WTC11 (cell line): ENCODE data around the gene GPAT3. TPM values are rescaled to one million over a fixed set of nuclear protein-coding genes. Genes with fewer than 3 reads are reported as not detected.

ENCODE experiments used
- ATAC-seq: fragments of 200-7000 bp; cut with Tn5 transposase; 2 replicates; pipeline ENCODE4 v1.10.0; 2021; ENCODE audit warnings: mild to moderate bottlenecking, moderate library complexity
- CTCF ChIA-PET: fragments of 300-600 bp; sonication (Branson Sonifier 250); formaldehyde crosslinking; loops from one replicate; lab custom pipeline; 2021; ENCODE audit warnings: antibody characterized with exemption; lab: Charles Lee
- POLR2A ChIA-PET: fragments of 350-600 bp; sonication (Branson Sonifier 250); formaldehyde crosslinking; loops from one replicate; lab custom pipeline; 2021; ENCODE audit warnings: antibody characterized with exemption; lab: Charles Lee
- DNase-seq: peaks from one replicate; pipeline ENCODE4 v3.0.0; 2021; ENCODE audit warnings: low spot score
- H3K27ac Mint-ChIP-seq: 2 replicates; pipeline ENCODE4 v1.8.0; 2021; ENCODE audit warnings: mixed read lengths
- H3K27me3 Mint-ChIP-seq: 2 replicates; pipeline ENCODE4 v1.8.0; 2021; ENCODE audit warnings: low read depth, mild to moderate bottlenecking, moderate library complexity, mixed read lengths
- H3K36me3 Mint-ChIP-seq: 2 replicates; pipeline ENCODE4 v1.8.0; 2021; ENCODE audit warnings: mixed read lengths
- H3K4me1 Mint-ChIP-seq: 2 replicates; pipeline ENCODE4 v1.8.0; 2022; ENCODE audit warnings: mixed read lengths
- H3K4me3 Mint-ChIP-seq: 2 replicates; pipeline ENCODE4 v1.8.0; 2021; ENCODE audit warnings: mild to moderate bottlenecking, moderate library complexity, mixed read lengths
- H3K9me3 Mint-ChIP-seq: 2 replicates; pipeline ENCODE4 v1.8.0; 2021; ENCODE audit warnings: mixed read lengths
- FOXP1 ChIP-seq: sonication (generic); formaldehyde crosslinking; IDR thresholded peaks from 2 replicates; pipeline ENCODE4 v1.8.0; 2022; ENCODE audit warnings: missing genetic modification reagents, mild to moderate bottlenecking, moderate library complexity, borderline replicate concordance
- MXD4 ChIP-seq: fragments of 250-450 bp; sonication (Bioruptor Pico); IDR thresholded peaks from 2 replicates; pipeline ENCODE4 v1.8.0; 2021; ENCODE audit warnings: mild to moderate bottlenecking, moderate library complexity, borderline replicate concordance
- NFYB ChIP-seq: sonication (generic); formaldehyde crosslinking; conservative IDR thresholded peaks from 2 replicates; pipeline ENCODE4 v1.8.0; 2022; ENCODE audit warnings: low read depth, missing genetic modification reagents
- ZNF138 ChIP-seq: sonication (generic); formaldehyde crosslinking; conservative IDR thresholded peaks from 2 replicates; pipeline ENCODE4 v1.8.1; 2022; ENCODE audit warnings: mild to moderate bottlenecking, moderate library complexity, missing genetic modification reagents
- ZNF219 ChIP-seq: sonication (generic); formaldehyde crosslinking; IDR thresholded peaks from 2 replicates; pipeline ENCODE4 v1.8.0; 2023; ENCODE audit warnings: missing genetic modification reagents, mild to moderate bottlenecking, borderline replicate concordance
- ZNF416 ChIP-seq: fragments of 250-450 bp; sonication (Bioruptor Pico); IDR thresholded peaks from 2 replicates; pipeline ENCODE4 v1.9.0; 2021; ENCODE audit warnings: mild to moderate bottlenecking, inconsistent platforms
- ZNF423 ChIP-seq: fragments of 250-450 bp; sonication (Bioruptor Pico); IDR thresholded peaks from 2 replicates; pipeline ENCODE4 v2.1.2; 2022; ENCODE audit warnings: mild to moderate bottlenecking, moderate library complexity
- total RNA-seq: library from RNA; stranded (reverse); gene quantifications from 3 replicates; pipeline ENCODE4 v1.2.3, GENCODE V29; 2021
- TF ChIP-seq, protein P1 (sequence below): sonication (generic); formaldehyde crosslinking; IDR thresholded peaks from 2 replicates; pipeline ENCODE4 v1.8.1; 2023; ENCODE audit warnings: mild to moderate bottlenecking, missing genetic modification reagents, borderline replicate concordance
- TF ChIP-seq, protein P2 (sequence below): fragments of 200-600 bp; IDR thresholded peaks from 2 replicates; pipeline ENCODE4 v1.8.0; 2022; ENCODE audit warnings: antibody characterized with exemption
- TF ChIP-seq, protein P3 (sequence below): sonication (generic); formaldehyde crosslinking; IDR thresholded peaks from 2 replicates; pipeline ENCODE4 v1.8.1; 2023; ENCODE audit warnings: mild to moderate bottlenecking, missing genetic modification reagents, moderate library complexity
- TF ChIP-seq, protein P4 (sequence below): fragments of 250-450 bp; sonication (Bioruptor Pico); IDR thresholded peaks from 2 replicates; pipeline ENCODE4 v1.9.0; 2021; ENCODE audit warnings: mild to moderate bottlenecking
- TF ChIP-seq, protein P5 (sequence below): sonication (generic); formaldehyde crosslinking; IDR thresholded peaks from 2 replicates; pipeline ENCODE4 v1.8.1; 2023; ENCODE audit warnings: mild to moderate bottlenecking, missing genetic modification reagents
- TF ChIP-seq, protein P6 (sequence below): sonication (generic); formaldehyde crosslinking; IDR thresholded peaks from 2 replicates; pipeline ENCODE4 v1.8.1; 2022; ENCODE audit warnings: mild to moderate bottlenecking, moderate library complexity, missing genetic modification reagents

Gene GPAT3
- total RNA-seq, 1 experiment from 2014 or later = 1.3 TPM

DNA sequence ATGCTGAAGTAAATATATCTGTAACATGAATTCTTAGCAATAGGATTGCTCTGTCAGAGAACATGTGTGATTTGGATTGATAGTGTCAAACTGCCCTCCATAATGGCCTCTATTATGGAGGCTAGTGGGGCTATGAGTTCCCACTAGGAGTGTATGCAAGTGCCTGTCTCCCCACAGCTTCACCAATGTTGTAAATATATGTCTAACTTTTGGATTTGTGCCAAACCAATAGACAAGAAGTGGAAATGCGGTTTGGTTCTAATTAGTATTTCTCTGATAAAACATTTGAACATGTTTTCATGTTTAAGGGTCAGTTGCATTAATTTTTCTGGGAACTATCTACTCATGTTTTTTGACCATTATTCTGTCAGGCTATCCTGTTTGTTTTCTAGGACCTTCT lies 28.1 kb downstream of the GPAT3 start (continued):
- TF ChIP-seq, protein P1, sequence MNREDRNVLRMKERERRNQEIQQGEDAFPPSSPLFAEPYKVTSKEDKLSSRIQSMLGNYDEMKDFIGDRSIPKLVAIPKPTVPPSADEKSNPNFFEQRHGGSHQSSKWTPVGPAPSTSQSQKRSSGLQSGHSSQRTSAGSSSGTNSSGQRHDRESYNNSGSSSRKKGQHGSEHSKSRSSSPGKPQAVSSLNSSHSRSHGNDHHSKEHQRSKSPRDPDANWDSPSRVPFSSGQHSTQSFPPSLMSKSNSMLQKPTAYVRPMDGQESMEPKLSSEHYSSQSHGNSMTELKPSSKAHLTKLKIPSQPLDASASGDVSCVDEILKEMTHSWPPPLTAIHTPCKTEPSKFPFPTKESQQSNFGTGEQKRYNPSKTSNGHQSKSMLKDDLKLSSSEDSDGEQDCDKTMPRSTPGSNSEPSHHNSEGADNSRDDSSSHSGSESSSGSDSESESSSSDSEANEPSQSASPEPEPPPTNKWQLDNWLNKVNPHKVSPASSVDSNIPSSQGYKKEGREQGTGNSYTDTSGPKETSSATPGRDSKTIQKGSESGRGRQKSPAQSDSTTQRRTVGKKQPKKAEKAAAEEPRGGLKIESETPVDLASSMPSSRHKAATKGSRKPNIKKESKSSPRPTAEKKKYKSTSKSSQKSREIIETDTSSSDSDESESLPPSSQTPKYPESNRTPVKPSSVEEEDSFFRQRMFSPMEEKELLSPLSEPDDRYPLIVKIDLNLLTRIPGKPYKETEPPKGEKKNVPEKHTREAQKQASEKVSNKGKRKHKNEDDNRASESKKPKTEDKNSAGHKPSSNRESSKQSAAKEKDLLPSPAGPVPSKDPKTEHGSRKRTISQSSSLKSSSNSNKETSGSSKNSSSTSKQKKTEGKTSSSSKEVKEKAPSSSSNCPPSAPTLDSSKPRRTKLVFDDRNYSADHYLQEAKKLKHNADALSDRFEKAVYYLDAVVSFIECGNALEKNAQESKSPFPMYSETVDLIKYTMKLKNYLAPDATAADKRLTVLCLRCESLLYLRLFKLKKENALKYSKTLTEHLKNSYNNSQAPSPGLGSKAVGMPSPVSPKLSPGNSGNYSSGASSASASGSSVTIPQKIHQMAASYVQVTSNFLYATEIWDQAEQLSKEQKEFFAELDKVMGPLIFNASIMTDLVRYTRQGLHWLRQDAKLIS = no peak
- TF ChIP-seq MXD4 (CRISPR knock-in tag) (no peak), ZNF138 (CRISPR knock-in tag) (no peak), ZNF423 (no peak)

DNA sequence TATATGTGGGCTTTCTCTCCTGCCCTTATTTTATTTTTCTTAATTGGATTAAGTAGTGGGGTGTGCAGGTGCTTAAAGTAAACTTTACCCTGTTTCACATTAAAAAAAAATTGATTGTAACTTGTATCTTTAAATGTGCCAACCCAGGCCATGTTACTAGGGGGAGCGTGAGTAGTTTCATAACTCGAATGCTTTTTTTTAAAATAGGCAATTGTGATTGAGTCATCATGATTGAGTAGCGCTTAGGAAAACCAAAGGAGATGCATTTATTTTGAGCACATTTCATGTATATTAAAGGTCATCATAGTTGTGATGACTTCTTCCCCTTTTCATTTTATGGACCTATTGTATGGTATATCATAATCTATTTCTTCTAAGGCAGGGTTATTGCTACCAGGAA lies 32.2 kb downstream of the GPAT3 start:
- Mint-ChIP-seq H3K27me3 (no peaks in the 10 kb centered on the region), H3K27ac (no peak overlapping the region), H3K4me3 (no peak overlapping the region), H3K9me3 (no peaks in the 10 kb centered on the region), H3K36me3 (no peaks in the 10 kb centered on the region), H3K4me1 (no peaks in the 10 kb centered on the region)
- ATAC-seq (no peak), DNase-seq (no peak)
- CTCF ChIA-PET = no interaction called here
- TF ChIP-seq, protein P2, sequence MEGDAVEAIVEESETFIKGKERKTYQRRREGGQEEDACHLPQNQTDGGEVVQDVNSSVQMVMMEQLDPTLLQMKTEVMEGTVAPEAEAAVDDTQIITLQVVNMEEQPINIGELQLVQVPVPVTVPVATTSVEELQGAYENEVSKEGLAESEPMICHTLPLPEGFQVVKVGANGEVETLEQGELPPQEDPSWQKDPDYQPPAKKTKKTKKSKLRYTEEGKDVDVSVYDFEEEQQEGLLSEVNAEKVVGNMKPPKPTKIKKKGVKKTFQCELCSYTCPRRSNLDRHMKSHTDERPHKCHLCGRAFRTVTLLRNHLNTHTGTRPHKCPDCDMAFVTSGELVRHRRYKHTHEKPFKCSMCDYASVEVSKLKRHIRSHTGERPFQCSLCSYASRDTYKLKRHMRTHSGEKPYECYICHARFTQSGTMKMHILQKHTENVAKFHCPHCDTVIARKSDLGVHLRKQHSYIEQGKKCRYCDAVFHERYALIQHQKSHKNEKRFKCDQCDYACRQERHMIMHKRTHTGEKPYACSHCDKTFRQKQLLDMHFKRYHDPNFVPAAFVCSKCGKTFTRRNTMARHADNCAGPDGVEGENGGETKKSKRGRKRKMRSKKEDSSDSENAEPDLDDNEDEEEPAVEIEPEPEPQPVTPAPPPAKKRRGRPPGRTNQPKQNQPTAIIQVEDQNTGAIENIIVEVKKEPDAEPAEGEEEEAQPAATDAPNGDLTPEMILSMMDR = no peak
- TF ChIP-seq, protein P3, sequence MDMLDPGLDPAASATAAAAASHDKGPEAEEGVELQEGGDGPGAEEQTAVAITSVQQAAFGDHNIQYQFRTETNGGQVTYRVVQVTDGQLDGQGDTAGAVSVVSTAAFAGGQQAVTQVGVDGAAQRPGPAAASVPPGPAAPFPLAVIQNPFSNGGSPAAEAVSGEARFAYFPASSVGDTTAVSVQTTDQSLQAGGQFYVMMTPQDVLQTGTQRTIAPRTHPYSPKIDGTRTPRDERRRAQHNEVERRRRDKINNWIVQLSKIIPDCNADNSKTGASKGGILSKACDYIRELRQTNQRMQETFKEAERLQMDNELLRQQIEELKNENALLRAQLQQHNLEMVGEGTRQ (CRISPR knock-in tag) = no peak
- TF ChIP-seq, protein P4, sequence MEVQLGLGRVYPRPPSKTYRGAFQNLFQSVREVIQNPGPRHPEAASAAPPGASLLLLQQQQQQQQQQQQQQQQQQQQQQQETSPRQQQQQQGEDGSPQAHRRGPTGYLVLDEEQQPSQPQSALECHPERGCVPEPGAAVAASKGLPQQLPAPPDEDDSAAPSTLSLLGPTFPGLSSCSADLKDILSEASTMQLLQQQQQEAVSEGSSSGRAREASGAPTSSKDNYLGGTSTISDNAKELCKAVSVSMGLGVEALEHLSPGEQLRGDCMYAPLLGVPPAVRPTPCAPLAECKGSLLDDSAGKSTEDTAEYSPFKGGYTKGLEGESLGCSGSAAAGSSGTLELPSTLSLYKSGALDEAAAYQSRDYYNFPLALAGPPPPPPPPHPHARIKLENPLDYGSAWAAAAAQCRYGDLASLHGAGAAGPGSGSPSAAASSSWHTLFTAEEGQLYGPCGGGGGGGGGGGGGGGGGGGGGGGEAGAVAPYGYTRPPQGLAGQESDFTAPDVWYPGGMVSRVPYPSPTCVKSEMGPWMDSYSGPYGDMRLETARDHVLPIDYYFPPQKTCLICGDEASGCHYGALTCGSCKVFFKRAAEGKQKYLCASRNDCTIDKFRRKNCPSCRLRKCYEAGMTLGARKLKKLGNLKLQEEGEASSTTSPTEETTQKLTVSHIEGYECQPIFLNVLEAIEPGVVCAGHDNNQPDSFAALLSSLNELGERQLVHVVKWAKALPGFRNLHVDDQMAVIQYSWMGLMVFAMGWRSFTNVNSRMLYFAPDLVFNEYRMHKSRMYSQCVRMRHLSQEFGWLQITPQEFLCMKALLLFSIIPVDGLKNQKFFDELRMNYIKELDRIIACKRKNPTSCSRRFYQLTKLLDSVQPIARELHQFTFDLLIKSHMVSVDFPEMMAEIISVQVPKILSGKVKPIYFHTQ (CRISPR knock-in tag) = no peak
- TF ChIP-seq ZNF219 (CRISPR knock-in tag) = no peak
- TF ChIP-seq ZNF416 (CRISPR knock-in tag) = no peak
- TF ChIP-seq, protein P5, sequence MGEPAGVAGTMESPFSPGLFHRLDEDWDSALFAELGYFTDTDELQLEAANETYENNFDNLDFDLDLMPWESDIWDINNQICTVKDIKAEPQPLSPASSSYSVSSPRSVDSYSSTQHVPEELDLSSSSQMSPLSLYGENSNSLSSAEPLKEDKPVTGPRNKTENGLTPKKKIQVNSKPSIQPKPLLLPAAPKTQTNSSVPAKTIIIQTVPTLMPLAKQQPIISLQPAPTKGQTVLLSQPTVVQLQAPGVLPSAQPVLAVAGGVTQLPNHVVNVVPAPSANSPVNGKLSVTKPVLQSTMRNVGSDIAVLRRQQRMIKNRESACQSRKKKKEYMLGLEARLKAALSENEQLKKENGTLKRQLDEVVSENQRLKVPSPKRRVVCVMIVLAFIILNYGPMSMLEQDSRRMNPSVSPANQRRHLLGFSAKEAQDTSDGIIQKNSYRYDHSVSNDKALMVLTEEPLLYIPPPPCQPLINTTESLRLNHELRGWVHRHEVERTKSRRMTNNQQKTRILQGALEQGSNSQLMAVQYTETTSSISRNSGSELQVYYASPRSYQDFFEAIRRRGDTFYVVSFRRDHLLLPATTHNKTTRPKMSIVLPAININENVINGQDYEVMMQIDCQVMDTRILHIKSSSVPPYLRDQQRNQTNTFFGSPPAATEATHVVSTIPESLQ (CRISPR knock-in tag) = no peak
- TF ChIP-seq, protein P6, sequence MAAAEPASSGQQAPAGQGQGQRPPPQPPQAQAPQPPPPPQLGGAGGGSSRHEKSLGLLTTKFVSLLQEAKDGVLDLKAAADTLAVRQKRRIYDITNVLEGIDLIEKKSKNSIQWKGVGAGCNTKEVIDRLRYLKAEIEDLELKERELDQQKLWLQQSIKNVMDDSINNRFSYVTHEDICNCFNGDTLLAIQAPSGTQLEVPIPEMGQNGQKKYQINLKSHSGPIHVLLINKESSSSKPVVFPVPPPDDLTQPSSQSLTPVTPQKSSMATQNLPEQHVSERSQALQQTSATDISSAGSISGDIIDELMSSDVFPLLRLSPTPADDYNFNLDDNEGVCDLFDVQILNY (CRISPR knock-in tag) = no peak
- TF ChIP-seq FOXP1 (CRISPR knock-in tag) = no peak
- no peak for TF ChIP-seq NFYB (CRISPR knock-in tag)
- POLR2A ChIA-PET = no interaction called here
